ENCODE measurements around the gene DMRTC2.

DNA sequence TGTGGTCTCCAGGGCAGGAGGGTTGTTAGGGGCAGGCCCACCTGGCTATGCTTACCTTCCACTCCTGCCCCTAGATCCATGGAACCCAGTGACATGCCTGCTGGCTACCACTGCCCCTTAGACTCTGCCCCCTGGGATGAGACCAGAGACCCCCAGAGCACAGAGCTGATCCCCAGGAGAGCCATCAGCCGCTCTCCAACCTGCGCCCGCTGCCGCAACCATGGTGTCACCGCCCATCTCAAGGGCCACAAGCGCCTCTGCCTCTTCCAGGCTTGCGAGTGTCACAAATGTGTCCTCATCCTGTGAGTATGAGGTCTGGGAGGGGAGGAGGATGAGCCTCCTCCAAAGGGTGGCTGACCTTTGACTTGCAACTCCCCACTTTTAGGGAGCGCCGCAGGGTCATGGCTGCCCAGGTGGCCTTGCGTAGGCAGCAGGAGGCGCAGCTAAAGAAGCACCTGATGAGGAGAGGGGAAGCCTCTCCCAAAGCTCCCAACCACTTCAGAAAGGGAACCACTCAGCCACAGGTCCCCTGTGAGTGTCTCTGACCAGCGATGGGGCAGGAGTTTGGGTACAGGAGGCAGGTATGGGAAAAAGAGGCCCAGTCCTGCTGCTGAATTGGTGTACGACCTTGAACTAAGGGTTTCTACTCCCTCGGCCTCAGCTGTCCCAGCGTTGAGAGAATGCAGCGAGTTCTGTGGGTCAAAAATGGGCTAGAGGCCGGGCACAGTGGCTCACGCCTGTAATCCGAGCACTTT is 2.7 kb downstream of the DMRTC2 start:
- TF ChIP-seq, protein P1, sequence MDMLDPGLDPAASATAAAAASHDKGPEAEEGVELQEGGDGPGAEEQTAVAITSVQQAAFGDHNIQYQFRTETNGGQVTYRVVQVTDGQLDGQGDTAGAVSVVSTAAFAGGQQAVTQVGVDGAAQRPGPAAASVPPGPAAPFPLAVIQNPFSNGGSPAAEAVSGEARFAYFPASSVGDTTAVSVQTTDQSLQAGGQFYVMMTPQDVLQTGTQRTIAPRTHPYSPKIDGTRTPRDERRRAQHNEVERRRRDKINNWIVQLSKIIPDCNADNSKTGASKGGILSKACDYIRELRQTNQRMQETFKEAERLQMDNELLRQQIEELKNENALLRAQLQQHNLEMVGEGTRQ (CRISPR knock-in tag; IDR thresholded peaks at IDR 0.05): no peak
- TF ChIP-seq, protein P2, sequence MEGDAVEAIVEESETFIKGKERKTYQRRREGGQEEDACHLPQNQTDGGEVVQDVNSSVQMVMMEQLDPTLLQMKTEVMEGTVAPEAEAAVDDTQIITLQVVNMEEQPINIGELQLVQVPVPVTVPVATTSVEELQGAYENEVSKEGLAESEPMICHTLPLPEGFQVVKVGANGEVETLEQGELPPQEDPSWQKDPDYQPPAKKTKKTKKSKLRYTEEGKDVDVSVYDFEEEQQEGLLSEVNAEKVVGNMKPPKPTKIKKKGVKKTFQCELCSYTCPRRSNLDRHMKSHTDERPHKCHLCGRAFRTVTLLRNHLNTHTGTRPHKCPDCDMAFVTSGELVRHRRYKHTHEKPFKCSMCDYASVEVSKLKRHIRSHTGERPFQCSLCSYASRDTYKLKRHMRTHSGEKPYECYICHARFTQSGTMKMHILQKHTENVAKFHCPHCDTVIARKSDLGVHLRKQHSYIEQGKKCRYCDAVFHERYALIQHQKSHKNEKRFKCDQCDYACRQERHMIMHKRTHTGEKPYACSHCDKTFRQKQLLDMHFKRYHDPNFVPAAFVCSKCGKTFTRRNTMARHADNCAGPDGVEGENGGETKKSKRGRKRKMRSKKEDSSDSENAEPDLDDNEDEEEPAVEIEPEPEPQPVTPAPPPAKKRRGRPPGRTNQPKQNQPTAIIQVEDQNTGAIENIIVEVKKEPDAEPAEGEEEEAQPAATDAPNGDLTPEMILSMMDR (IDR thresholded peaks at IDR 0.05): no peak
- TF ChIP-seq, protein P3, sequence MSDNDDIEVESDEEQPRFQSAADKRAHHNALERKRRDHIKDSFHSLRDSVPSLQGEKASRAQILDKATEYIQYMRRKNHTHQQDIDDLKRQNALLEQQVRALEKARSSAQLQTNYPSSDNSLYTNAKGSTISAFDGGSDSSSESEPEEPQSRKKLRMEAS (CRISPR knock-in tag; IDR thresholded peaks at IDR 0.05): no peak
- TF ChIP-seq, protein P4, sequence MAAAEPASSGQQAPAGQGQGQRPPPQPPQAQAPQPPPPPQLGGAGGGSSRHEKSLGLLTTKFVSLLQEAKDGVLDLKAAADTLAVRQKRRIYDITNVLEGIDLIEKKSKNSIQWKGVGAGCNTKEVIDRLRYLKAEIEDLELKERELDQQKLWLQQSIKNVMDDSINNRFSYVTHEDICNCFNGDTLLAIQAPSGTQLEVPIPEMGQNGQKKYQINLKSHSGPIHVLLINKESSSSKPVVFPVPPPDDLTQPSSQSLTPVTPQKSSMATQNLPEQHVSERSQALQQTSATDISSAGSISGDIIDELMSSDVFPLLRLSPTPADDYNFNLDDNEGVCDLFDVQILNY (CRISPR knock-in tag; IDR thresholded peaks at IDR 0.05): no peak
- no peak for TF ChIP-seq SMAD3 (CRISPR knock-in tag; IDR thresholded peaks at IDR 0.05; ENCODE audit: borderline replicate concordance)
- TF ChIP-seq, protein P5, sequence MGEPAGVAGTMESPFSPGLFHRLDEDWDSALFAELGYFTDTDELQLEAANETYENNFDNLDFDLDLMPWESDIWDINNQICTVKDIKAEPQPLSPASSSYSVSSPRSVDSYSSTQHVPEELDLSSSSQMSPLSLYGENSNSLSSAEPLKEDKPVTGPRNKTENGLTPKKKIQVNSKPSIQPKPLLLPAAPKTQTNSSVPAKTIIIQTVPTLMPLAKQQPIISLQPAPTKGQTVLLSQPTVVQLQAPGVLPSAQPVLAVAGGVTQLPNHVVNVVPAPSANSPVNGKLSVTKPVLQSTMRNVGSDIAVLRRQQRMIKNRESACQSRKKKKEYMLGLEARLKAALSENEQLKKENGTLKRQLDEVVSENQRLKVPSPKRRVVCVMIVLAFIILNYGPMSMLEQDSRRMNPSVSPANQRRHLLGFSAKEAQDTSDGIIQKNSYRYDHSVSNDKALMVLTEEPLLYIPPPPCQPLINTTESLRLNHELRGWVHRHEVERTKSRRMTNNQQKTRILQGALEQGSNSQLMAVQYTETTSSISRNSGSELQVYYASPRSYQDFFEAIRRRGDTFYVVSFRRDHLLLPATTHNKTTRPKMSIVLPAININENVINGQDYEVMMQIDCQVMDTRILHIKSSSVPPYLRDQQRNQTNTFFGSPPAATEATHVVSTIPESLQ (CRISPR knock-in tag; IDR thresholded peaks at IDR 0.05): no peak
- TF ChIP-seq, protein P6, sequence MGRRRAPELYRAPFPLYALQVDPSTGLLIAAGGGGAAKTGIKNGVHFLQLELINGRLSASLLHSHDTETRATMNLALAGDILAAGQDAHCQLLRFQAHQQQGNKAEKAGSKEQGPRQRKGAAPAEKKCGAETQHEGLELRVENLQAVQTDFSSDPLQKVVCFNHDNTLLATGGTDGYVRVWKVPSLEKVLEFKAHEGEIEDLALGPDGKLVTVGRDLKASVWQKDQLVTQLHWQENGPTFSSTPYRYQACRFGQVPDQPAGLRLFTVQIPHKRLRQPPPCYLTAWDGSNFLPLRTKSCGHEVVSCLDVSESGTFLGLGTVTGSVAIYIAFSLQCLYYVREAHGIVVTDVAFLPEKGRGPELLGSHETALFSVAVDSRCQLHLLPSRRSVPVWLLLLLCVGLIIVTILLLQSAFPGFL (CRISPR knock-in tag; IDR thresholded peaks at IDR 0.05; ENCODE audit: borderline replicate concordance): no peak
